Measurements from ENCODE around the gene PTPRC.

- TF ChIP-seq CTCF (IDR thresholded peaks at IDR 0.05) (peak in 1 of 3 experiments; percentile 17), POLR2AphosphoS5 (IDR thresholded peaks at IDR 0.05; ENCODE audit: insufficient read depth in 1 of 2, low read depth in 1 of 2) (no peak), POLR2A (IDR thresholded peaks at IDR 0.05) (no peak)
These were observed 117.6 kb downstream of the PTPRC start for GRCh38 chr1:198756470-198756869.

Data from vagina (tissue), 2 donors.